ENCODE measurements around the gene SELP. TPM values are rescaled to one million over a fixed set of nuclear protein-coding genes. Genes with fewer than 3 reads are reported as not detected.

The SELP gene
- total and polyA plus RNA-seq, 2 of the 13 experiments (the other 11 are each of a cell fraction or from before 2014, with no cell fraction given): 0.11 TPM; not detected in 1

- TF ChIP-seq PPARG (CRISPR knock-in tag; conservative IDR thresholded peaks at IDR 0.05) (peak; percentile 73), FOXA3 (CRISPR knock-in tag; IDR thresholded peaks at IDR 0.05) (peak; percentile 74), GATAD2A (CRISPR knock-in tag; IDR thresholded peaks at IDR 0.05) (peak; percentile 51), PAXIP1 (CRISPR knock-in tag; conservative IDR thresholded peaks at IDR 0.05) (peak; percentile 66), ATF1 (CRISPR knock-in tag; IDR thresholded peaks at IDR 0.05) (peak; percentile 15; the same call in 1 of the 2 replicates)
These were observed 61.4 kb downstream of the SELP start (continued) for GRCh38 chr1:169568497-169568896.

- H3K4me2 ChIP-seq (ENCODE audit: low read depth, low read length): no peak overlapping the region; the same call in 1 of the 2 replicates
- ChIA-PET CTCF (ENCODE audit: low intra/inter-chr PET ratio, low total read pairs) (no interaction called here), POLR2A (interaction anchor here (0.7 to 1.7 kb wide), 5 partner anchors 11 to 79 kb away, joined by 3 to 28 read pairs (median 7); partner anchors contain the start of genes F5 and SLC19A2)
- no peak overlapping the region for H3K4me3 ChIP-seq (replicated peaks in 1 of 3; ENCODE audit: insufficient read depth in 1 of 3, low read depth in 2 of 3, low read length in 3 of 3)
- peak overlapping the region; percentile 48; the same call in 1 of the 2 replicates for H3K9ac ChIP-seq (ENCODE audit: insufficient read depth, low read depth, low read length)
- BruUV-seq (replicated peaks): no TSS peak
- DNase-seq (ENCODE audit: low spot score) (peak; percentile 65), ATAC-seq (peak; percentile 49), FAIRE-seq (no peak)
- H4K20me1 ChIP-seq (ENCODE audit: insufficient read depth, low read length): no peaks in the 10 kb centered on the region
- H3K27me3 ChIP-seq (ENCODE audit: control insufficient read depth in 1 of 2, insufficient read depth in 2 of 2, low read length in 2 of 2): no peaks in the 10 kb centered on the region
- H2AFZ ChIP-seq (ENCODE audit: low read length): no peak overlapping the region
- WGBS (ENCODE audit: low lambda C conversion rate): 74% methylated on average over 3 of the region's 3 CpGs
- in situ Hi-C loops (cut with HindIII; ENCODE audit: extremely low pct_ligation_motif_present, low pct_unique_long_range_greater_than_20kb) (no loop called here), intact Hi-C loops (cut with micrococcal nuclease; ENCODE audit: unreplicated experiment) (no loop called here)
- H3K4me1 ChIP-seq (ENCODE audit: insufficient read depth, low read length): peaks cover 65% of the 10 kb centered on the region
- peaks cover 13% of the 10 kb centered on the region for H3K79me2 ChIP-seq (ENCODE audit: insufficient read depth, low read length)
- H3K27ac ChIP-seq (ENCODE audit: extremely low read length, insufficient read depth, low read length): peak overlapping the region; percentile 64
- peaks cover 11 to 36% of the 10 kb centered on the region in 2 experiments for H3K36me3 ChIP-seq (replicated peaks in 1 of 2; ENCODE audit: control insufficient read depth in 1 of 2, insufficient read depth in 2 of 2, low read length in 2 of 2)
- peaks cover 13% of the 10 kb centered on the region for H3K9me3 ChIP-seq (ENCODE audit: low read length)
- TF ChIP-seq HDAC6 (IDR thresholded peaks at IDR 0.05; ENCODE audit: low read depth, low read length) (no peak), AHDC1 (CRISPR knock-in tag; IDR thresholded peaks at IDR 0.05; ENCODE audit: borderline replicate concordance) (peak; percentile 17; the same call in 1 of the 2 replicates), ZNF20 (CRISPR knock-in tag; IDR thresholded peaks at IDR 0.05) (no peak), ZMYM4 (CRISPR knock-in tag; IDR thresholded peaks at IDR 0.05) (no peak), SOX5 (CRISPR knock-in tag; IDR thresholded peaks at IDR 0.05; ENCODE audit: borderline replicate concordance) (peak; percentile 81; the same call in 1 of the 2 replicates), CENPT (CRISPR knock-in tag; IDR thresholded peaks at IDR 0.05; ENCODE audit: low read depth) (no peak), CREB1 (IDR thresholded peaks at IDR 0.05) (no peak), CREB1 (CRISPR knock-in tag; IDR thresholded peaks at IDR 0.05) (peak; percentile 46; the same call in 1 of the 2 replicates)
These were observed 64.3 kb downstream of the SELP start for GRCh38 chr1:169565335-169566271.

Data from HepG2 (cell line).